ENCODE measurements around the gene MYO1H.
"Not testable (repeated sequence)": the region's sequence is repeated elsewhere in the genome, so short reads cannot be mapped to it uniquely, and the experiment has no call there.

The MYO1H gene

DNA sequence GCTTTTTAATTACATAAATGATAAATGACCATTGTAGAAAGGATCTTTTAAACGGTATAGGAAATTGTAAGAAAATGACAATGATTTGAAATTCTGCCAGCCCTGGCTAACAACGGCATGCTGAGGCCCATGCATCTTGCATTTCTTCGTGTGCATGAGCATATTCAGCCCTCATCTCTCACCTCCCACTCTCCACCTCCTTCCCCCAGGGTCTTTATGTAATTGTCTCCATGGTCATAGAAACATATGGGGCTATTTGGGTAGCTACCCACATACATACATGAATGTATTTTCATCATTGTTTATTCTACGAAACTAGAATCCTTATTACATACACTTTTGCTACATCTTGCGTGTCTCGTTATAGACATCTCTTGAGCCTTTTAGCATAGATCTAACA, 4.5 kb downstream of the MYO1H start:
- DNase-seq, result no peak

DNA sequence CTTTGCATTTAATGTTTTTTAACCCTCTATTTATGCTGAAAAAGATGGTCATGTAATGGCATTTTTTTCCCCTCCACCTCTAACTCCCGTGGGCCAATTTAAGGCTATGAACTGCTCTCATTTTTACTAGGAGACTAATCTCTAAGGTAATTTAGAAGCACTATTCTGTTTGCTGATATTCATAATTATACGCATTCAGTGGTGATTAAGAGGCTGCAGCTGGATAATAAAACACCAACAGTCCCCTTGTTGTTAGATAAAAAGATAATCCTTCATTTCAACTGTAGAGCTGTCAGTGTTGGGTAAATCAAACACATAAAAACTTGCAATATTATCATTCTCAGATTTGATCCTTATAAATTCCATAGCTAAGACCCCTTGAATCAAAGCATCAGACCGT, 8.9 kb downstream of the MYO1H start:
- peak; percentile 38 for DNase-seq

DNA sequence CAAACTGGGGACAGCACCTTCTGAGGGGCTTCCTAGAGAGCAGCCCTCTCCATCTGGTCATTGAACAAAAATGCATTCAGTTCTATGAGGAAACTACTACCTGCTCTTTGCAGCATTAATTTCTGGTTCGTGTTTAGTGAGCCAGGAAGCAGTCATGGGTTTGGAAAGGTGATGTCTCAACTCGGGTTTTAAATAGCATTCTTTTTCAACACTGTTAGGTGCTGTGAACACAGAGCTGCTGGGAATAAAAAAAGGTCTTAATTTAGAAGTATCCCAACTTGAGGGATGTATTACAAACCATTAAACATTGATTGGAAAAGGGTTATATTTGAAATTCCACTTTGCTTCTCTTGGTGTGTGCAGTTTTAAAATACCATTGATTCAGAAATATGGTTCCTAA, 9.3 kb downstream of the MYO1H start:
- DNase-seq, result no peak

DNA sequence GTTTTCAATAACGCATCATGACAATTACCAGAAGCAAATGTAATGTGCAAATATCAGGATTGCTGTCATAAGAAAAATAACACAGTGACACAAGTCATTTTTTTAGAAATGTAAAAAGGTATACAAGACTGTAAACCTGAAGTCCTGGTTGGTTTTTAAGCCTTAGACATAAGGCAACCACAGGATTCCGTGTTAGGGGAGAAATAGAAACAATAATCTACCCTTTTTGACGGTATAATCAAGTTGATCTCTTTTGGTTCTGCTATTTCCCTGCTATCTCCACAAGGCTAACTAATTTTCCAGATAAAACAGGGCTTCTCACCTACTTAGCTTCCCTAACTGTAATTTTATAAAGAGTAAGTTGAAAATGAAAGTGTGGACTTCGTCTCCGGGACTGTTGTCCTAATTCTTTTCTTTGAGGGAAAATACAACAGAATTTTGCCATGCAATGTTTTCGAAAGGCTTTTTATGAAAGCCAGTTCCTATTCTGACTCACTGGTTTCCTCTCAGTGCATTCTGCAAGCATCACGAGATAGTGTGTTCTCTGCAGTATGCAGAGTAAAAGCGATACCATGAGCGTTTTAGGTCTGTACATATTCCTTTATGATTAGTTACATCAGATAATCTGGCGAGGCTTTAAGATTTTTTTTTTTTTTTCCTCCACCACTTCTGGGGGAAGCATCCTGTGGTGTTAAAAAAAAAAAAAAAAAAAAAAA, 10.6 kb downstream of the MYO1H start:
- no peak for DNase-seq

DNA sequence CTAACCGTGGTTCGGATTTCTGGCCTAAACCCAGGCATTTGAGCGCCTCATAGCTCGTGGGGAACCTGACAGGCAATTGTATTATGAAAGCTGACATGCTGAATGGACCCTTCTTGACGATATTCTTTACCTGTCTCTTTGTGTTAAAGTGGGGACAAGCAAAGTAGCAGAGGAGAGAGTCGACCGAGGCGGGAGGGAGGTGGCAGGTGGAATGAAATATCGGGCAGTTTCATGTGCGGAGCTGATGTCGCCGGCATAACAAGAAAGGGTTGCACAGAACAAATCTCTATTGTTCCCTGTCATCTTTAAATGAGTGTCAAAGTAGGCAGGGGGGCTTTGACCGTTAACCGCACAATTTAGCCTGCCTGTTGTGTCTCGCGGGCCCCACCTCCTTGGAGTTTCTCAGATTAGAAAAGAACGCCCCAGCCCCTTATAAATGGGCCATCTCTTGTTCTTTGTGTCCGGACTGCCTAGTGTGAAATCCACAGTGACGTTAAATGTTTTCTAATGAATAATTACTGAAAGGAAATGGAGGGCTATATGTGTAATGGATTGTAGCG, 11.5 kb downstream of the MYO1H start:
- DNase-seq, result no peak

DNA sequence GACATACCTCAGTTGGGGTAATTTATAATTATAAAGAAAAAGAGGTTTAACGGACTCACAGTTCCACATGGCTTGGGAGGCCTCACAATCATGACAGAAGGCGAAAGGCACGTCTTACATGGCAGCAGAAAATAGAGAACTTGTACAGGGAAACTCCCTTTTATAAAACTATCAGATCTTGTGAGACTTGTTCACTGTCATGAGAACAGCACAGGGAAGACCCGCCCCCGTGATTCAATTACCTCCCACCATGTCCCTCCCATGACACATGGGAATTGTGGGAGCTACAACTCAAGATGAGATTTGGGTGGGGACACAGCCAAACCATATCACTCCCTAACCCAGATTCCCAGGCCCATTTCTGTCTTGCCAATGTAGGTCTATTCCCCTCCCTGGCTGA, 22.1 kb downstream of the MYO1H start:
- no peak for DNase-seq

DNA sequence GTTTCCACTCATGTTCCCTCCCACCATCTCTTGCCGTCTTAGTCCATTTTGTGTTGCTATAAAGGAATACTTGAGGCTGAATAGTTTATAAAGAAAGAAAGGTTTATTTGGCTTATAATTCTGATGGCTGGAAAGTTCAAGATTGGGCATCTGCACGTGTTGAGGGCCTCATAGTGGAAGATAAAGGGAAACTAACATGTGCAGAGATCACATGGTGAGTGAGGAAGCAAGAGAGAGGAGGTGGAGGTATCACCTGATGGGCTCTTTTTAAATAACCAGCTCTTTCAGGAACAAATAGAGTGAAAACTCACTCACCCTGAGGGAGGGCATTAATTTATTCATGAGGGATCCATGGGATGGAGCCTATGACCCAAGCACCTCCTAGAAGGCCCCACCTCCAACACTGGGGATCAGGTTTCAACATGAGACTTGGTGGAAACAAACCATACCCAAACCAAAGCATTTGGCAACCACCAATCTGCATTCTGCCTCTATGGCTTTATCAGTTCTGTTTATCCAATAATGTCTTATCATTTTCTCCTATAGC, 29.5 kb downstream of the MYO1H start:
- DNase-seq, result no peak

DNA sequence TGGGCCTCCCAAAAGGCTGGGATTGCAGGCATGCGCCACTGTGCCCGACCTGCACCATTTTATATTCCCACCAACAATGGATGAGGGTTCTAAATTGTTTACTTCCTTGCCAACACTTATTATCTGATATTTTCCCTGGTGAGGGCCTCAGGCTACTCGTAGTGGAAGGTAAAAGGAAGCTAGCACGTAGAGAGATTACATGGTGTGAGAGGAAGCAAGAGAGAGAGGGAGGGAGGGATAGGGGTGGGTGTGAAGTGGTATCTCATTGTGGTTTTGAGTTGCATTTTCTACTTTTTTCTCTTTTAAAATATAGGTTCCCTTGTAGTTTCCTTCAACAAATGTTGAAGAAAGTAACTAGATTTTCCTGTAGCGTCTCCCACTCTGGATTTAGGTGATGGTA, 30.9 kb downstream of the MYO1H start:
- no peak for DNase-seq

DNA sequence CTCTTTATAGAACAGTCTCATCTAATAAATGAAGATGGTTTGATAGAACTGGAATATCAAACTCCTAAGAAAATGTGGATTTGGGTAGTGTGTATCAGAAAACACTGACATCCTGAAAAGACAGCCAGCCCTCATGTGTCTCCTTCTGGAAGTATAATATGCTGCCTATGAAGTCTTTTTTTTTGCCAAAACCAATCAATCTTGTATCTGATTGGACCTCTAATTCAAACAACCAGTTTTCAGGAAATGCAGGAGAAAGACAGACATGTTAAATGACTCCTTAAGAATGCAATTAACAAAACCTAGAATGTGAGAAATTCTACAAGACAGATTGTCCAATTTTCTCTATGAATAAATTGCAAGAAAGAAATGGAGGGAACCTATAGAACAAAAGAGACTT, 34.3 kb downstream of the MYO1H start:
- DNase-seq, result no peak

DNA sequence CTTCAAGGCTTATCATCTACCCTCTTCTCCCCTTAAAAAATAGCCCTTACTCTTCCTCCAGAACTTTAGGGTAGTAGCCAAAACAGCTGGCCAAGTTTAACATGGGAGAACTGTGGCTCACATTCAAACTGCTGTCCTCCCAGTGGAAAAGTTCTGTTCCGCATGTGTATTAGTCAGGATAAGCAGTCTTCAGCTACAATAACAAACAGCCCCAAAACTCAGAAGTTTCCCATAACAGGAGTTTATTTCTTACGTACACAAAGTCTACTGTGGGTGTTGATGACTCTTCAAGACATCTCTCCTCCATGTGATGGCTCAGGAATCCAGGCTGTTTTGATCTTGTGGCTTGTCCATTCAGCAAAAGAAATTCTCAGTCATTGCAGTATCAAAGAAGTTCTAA, 35.5 kb downstream of the MYO1H start:
- DNase-seq, result no peak

DNA sequence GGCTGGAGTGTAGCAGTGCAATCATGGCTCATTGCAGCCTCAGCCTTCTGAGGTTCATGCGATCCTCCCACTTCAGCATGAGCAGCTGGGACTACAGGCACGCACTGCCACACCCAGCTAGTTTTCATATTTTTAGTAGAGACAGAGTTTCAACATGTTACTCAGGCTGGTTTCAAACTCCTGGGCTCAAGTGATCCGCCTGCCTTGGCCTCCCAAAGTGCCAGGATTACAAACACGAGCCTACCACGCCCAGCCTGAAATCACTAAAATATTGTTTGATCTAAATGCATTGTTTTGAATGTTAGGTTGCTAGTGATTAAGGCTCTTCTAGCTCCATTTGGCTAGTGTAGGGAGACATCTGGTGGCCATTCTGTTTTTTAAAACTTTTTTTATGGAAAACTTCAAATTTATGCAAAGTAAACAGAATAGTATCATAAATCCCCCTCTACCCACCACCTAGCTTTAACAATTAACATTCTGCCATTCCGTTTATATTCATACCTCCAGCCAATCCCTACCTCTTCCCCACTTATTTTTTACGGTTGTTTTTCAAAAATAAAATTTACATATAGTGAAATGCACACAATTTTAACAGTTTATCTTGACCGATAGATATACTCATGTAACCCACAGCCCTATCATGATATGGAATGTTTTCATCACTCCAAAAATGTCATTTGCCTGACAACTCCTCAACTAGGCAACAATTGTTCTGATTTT, 37.8 kb downstream of the MYO1H start:
- DNase-seq, result peak; percentile 74

DNA sequence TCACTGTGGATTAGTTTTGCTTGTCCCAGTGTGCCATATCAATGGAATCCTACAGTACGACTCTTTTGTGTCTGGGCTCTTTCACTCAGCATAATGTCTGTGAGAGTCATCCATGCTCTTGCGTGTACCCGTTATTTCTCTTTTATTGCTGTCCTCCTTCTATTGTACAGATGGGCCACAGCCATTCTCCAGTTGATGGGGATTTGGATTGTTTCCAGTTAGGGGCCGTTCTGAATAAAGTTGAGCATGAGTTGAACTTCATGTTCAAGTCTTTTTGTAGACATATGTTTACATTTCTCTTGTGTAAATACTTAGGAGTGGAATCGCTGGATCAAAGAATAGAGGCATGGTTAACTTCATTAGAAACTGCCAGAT, 38.3 kb downstream of the MYO1H start:
- peak; percentile 52 for DNase-seq

DNA sequence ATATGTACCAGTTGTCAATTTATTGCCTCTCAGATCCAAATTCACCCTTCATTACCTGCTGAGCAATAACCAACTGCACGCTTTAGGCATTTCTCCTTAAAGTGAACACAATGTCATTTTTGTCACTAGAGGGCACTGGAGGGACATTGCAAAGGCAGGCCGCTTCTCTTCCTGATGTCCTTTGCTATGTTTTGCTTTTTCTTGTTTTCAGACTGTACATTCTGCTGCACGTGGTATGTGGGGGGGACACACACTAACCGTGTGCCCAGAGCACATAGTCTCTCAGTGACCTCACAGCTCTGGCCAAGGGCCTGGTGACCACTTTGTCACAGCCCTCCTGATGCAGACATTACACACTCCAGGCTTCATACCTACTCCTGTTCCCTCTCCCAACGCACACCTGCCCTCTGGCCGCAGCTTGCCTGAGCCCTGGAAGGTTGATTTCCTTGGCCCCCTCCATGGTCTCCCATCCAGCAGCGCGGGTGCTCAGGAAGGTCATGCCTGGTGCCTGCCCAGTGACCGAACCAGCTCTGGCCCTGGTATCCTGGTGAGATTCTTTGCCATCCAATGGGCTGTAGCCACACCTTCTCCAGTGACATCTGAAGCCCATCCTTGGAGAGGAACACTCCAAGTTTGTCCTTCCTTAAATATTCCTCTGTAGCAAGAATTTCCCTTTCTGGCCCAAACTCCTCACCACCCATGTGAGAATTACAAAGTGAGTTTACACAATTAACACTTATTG, 39.9 kb downstream of the MYO1H start:
- peak; percentile 37 for DNase-seq

DNA sequence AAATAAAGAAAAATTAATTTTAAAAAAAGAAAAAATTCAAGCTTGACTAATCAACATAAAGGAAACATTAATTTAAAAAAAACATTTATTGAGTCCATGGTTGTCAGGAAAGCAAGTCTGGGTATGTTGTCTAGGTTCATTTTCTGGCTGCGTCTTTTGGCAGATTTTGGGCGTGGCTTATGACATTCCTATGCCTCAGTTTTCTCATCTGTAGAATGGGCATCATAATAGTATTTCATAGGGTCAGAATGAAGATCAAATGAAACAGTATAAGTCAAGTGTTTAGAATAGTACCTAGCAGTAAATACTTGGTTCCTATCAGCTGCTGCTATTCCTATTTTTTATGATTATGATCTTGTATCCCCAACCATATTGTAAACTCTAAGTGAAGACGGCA, 40.5 kb downstream of the MYO1H start:
- no peak for DNase-seq

DNA sequence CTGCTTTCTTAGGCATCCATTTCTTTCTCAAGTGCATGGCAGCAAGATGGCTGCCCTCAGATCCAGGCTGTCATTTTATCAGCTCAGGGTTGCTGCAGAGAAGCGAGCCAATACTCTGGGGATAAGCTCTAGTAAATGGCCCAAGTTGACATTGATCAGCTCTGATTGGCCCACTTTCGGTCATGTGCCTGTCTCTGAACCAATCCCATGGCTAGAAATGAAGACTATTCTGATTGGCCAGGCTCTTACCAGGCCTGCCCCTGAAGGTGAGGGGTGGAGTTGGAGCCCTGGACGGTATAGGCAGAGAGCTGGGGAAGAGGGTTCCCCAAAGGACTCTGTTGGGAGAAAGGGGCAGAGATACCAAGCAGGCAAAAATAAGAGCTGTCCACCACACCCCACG, 41.4 kb downstream of the MYO1H start:
- no peak for DNase-seq

DNA sequence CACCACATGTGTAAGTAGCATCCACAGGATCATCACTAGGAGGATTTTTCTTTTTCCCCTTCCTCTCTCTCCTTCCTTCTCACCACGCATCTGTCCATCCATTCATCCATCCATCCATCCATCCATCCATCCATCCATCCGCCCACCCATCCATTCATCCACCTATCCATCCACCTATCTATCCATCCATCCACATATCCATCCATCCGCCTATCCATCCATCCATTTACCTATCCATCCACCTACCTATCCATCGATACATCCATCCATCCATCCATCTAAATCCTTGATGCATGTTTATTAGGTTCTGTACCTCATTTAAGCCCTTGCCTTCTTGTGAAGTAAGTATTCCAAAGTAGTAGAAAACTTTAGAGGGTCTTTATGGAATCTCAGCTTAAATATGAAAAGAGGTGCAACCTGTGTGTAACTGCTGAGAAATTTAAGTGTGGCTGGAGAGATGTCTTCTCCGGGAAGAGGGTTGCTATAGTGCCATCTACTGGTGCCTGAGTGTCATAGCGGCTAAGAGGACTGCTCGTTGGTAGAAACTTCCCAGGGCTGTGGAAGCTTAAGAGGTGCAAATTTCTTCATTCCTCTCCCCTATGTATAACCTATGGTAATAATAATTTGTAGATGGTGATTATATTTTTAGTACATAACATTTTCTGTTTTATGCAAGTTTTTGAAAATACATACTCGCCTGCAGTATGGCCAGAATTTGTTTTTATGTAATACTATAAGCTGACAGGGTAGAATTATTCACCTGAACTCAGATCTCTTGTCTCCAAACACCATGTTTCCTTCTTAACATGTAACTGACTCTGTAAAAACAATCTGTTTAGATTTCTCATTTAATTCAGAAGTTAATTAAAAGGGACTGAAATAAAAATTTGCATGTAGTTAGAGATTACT, 46.0 kb downstream of the MYO1H start:
- peak; percentile 76 for DNase-seq

DNA sequence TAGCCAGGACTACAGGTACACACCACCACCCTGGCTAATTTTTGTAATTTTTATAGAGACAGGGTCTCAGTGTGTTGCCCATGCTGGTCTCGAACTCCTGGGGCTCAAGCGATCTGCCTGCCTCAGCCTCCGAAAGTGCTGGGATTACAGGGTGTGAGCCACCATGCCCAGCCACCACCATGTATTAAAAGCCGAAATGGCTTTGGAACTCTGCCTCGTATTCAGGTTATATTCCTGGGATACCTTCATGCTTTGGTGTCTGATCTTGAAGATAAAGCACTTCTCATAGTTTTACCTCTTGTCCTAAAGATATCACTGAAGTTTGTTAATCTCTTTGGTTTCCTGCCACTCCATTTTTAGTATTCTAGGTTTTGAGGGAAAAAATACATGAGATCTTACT, 47.2 kb downstream of the MYO1H start:
- no peak for DNase-seq

DNA sequence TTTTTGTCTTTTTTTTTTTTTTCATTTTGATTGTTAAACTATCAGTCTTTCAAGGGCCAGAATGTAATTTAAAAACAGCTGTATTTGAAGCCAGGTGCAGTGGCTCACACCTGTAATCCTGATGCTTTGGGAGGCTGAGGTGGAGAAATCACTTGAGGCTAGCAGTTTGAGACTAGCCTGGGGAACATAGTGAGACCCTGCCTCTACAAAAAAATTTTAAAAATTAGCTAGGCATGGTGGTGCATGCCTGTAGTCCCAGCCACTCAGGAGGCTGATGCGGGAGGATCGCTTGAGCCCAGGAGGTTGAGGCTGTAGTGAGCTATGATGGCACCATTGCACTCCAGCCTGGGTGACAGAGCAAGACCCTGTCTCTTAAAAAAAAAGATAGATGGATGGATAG, 57.1 kb downstream of the MYO1H start:
- not testable (repeated sequence) for DNase-seq

DNA sequence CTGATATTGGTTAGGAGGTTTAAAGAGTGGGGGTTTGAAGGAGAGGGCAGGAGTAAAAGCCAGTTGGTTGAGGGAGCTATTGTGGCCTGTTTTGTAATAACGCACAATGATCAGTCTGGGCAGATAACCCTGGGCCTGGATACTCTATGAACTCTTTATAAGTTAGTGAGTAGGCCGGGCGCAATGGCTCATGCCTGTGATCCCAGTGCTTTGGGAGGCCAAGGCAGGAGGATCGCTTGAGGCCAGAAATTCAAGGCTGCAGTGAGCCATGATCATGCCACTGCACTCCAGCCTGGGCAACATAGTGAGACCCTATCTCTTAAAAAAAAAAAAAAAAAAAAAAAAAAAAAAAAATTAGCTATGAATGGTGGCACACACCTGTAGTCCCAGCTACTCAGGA, 58.4 kb downstream of the MYO1H start:
- DNase-seq, result not testable (repeated sequence)

DNA sequence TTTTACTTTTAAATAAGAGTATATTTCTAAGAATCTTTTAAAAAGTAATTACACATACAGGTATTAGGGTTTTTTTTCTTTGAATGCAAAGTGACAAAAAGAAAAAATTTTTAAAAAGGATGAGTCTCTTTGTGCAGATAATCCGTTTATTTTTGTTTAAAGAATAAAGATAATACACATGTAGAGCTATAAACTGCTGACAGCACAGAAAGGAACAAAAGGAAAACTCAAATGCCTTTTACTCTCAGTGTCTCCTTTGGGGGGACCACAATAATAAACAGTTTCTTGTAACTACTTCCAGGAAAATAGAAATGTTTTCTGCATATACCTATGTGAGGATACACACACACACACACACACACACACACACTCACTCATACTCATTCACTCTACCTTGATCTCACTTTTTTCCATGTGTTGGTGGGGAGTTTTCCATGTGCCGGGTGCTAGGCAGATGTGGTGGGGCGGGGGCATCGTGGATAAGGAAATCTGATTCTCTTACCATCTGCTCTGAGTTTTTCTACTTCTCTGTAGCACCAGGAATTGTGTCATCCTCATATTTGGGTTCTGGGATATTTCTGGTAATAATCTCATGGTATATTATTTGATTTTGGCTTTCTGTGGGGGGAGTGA, 71.3 kb downstream of the MYO1H start:
- DNase-seq, result no peak

DNA sequence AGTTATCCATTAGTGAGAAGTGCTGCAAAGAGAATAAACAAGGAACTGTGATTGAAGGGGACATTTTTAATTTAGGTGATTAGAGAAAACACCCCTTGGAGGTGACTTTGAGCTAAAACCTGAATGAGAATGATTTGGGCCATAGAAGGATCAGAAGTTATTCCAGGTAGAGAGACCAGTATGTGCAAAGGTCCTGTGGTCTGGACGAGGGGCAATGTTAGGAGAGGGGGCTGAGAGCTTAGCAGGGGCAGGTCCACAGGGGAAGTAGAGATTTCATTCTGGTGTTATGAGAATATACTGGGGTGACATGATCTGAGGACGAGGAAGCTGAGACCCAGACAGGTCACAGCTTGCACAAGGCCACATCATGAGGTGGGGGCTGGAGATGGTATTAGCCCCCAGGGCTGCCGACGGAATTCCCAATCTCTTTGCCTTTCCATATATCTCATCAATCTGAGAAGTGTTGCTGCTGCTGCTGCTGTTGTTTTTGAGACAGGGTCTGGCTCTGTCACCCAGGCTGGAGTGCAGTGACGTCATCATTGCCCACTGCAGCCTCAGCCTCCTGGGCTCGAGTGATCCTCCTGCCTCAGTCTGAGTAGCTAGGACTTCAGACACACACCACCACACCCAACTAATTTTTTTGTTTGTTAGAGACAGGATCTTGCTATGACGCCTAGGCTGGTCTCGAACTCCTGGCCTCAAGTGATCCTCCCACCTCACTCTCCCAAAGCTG, 73.8 kb downstream of the MYO1H start:
- DNase-seq, result no peak
